Vagina (tissue), 2 donors: ENCODE measurements around the gene MMP28.

Experiments
- POLR2A ChIP-seq, 2 donors: fragments of 450-650 bp; IDR thresholded peaks; one replicate each; pipeline ENCODE4 v1.6.1; 2017; ENCODE audit warnings: antibody characterized with exemption in 2 of 2, mild to moderate bottlenecking in 2 of 2, moderate library complexity in 2 of 2
- POLR2AphosphoS5 ChIP-seq, 2 donors: sonication (generic); formaldehyde crosslinking; IDR thresholded peaks; one replicate each; pipeline ENCODE4 v1.9.0; 2017; ENCODE audit warnings: antibody characterized with exemption in 2 of 2, mild to moderate bottlenecking in 2 of 2, low read depth in 1 of 2; ENCODE audit not compliant: insufficient read depth in 1 of 2
- TF ChIP-seq, protein P1 (sequence below), 3 experiments: fragments of 450-650 bp in 2 of 3; fragments of 200-600 bp in 1 of 3; sonication (generic) in 1 of 3; IDR thresholded peaks; one replicate each; pipeline ENCODE4 v1.5.1; 2017 to 2019; ENCODE audit warnings: antibody characterized with exemption in 3 of 3, mild to moderate bottlenecking in 2 of 3, moderate library complexity in 2 of 3

DNA sequence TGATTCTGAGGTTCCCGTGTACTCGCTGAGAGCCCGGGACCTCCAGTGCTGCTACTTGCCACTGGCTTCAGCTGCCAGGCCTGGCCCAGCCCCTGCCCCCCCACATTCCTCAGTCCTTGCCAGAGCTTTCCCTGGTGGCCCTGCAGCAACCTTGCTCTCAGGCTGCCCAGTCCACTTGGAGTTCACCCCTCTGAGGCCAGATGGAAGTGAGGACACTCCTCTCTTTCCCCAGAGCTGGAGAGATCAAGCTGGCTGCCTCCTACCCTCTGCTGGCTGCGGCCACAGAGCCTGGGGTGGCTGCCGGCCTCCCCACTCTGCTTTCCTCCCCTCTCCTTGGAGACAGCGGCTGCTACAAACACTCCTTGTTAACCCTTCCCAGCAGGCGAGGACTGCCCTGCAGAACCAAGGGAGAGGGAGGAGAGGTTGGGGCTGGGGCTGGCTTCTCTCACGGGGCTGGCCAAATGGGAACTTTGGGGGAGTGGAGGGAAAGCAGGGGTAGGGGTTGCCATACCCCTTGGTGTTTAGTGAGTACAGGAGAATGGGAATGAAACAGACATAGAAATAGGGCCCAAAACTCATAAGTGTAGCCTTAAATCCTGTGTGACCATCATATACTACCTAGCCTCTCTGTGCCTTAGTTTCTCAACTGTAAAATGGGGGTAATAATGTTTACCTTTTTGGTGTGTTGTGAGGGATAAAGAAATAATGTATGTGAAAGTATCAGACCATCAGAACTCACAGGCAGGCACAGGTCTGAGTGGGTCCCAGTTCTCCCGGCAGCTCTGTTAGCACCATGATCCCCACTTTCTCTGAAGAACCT lies 42.3 kb downstream of the MMP28 start, which contains the start of gene GAS2L2:
- TF ChIP-seq POLR2A (IDR thresholded peaks at IDR 0.05) (no peak), POLR2AphosphoS5 (IDR thresholded peaks at IDR 0.05; ENCODE audit: insufficient read depth in 1 of 2, low read depth in 1 of 2) (no peak)
- TF ChIP-seq, protein P1, sequence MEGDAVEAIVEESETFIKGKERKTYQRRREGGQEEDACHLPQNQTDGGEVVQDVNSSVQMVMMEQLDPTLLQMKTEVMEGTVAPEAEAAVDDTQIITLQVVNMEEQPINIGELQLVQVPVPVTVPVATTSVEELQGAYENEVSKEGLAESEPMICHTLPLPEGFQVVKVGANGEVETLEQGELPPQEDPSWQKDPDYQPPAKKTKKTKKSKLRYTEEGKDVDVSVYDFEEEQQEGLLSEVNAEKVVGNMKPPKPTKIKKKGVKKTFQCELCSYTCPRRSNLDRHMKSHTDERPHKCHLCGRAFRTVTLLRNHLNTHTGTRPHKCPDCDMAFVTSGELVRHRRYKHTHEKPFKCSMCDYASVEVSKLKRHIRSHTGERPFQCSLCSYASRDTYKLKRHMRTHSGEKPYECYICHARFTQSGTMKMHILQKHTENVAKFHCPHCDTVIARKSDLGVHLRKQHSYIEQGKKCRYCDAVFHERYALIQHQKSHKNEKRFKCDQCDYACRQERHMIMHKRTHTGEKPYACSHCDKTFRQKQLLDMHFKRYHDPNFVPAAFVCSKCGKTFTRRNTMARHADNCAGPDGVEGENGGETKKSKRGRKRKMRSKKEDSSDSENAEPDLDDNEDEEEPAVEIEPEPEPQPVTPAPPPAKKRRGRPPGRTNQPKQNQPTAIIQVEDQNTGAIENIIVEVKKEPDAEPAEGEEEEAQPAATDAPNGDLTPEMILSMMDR (IDR thresholded peaks at IDR 0.05) = no peak
